GM12878 (cell line): ENCODE results near the gene DYNC2H1. TPM values are rescaled to one million over a fixed set of nuclear protein-coding genes. Genes with fewer than 3 reads are reported as not detected.

Experiments
- ATAC-seq: fragments of 200-7000 bp; cut with Tn5 transposase; 3 replicates; pipeline ENCODE4 v1.9.1; 2020; ENCODE audit warnings: mild to moderate bottlenecking, moderate library complexity
- BruUV-seq: library from RNA; stranded (reverse); fragments of 400-500 nt; replicated peaks from 2 replicates; lab custom pipeline; 2021; lab: Mats Ljungman, UMichigan
- CTCF ChIA-PET: fragments of 300-600 bp; sonication (Branson Sonifier 250); formaldehyde crosslinking; extraction: SDS; loops from one replicate; lab custom pipeline; 2021; ENCODE audit warnings: inconsistent platforms; lab: Yijun Ruan, JAX
- POLR2A ChIA-PET: fragments of 350-600 bp; formaldehyde crosslinking; extraction: SDS; loops from one replicate; lab custom pipeline; 2021; ENCODE audit warnings: inconsistent platforms; lab: Charles Lee
- RAD21 ChIA-PET: fragments of 300-600 bp; sonication (Branson Sonifier 250); formaldehyde crosslinking; loops from one replicate; lab custom pipeline; 2023; ENCODE audit warnings: antibody characterized with exemption; ENCODE audit not compliant: unreplicated experiment; lab: Charles Lee
- SMC1A ChIA-PET: fragments of 300-600 bp; sonication (Branson Sonifier 250); formaldehyde crosslinking; loops from one replicate; lab custom pipeline; 2023; ENCODE audit not compliant: unreplicated experiment, uncharacterized antibody; lab: Charles Lee
- DNase-seq: peaks from one replicate; pipeline ENCODE4 v3.0.0-alpha.2; 2011; ENCODE audit warnings: low read depth, low spot score
- FAIRE-seq: peaks from 3 replicates; lab custom pipeline; 2011; peaks lifted over from hg19 to GRCh38; lab: Jason Lieb, UNC
- H2AFZ ChIP-seq: 2 replicates; pipeline ENCODE4 v1.6.0; 2011; ENCODE audit warnings: low read depth, low read length, control low read depth; ENCODE audit not compliant: control insufficient read depth
- H3K27ac ChIP-seq: 2 replicates; pipeline ENCODE4 v1.5.1; 2011; ENCODE audit warnings: control low read depth; ENCODE audit not compliant: control insufficient read depth, insufficient read depth
- H3K27me3 ChIP-seq, 2 experiments: replicated peaks in 1 of 2; 2 replicates each; pipeline versions ENCODE4 v1.6.0 to v1.6.1; 2011; ENCODE audit warnings: low read length in 1 of 2; ENCODE audit not compliant: control insufficient read depth in 2 of 2, insufficient read depth in 2 of 2
- H3K36me3 ChIP-seq, 2 experiments: 2 replicates each; pipeline ENCODE4 v1.5.1; 2011; ENCODE audit warnings: low read length in 1 of 2; ENCODE audit not compliant: control insufficient read depth in 2 of 2, insufficient read depth in 2 of 2
- H3K4me1 ChIP-seq: 2 replicates; pipeline ENCODE4 v1.6.1; 2011; ENCODE audit warnings: mild to moderate bottlenecking, low read length, moderate library complexity, mixed read lengths; ENCODE audit not compliant: control insufficient read depth, insufficient read depth
- H3K4me2 ChIP-seq: 2 replicates; pipeline ENCODE4 v1.6.0; 2011; ENCODE audit warnings: control low read depth; ENCODE audit not compliant: control insufficient read depth, insufficient read depth
- H3K4me3 ChIP-seq: fragments of 200-600 bp; sonication (generic); 2 replicates; pipeline ENCODE4 v1.5.1; 2016
- H3K79me2 ChIP-seq: 2 replicates; pipeline ENCODE4 v1.6.0; 2011; ENCODE audit warnings: low read length; ENCODE audit not compliant: control insufficient read depth, insufficient read depth
- H3K9ac ChIP-seq: 2 replicates; pipeline ENCODE4 v1.8.0; 2011; ENCODE audit warnings: low read length, control low read depth, mixed read lengths; ENCODE audit not compliant: control insufficient read depth, insufficient read depth
- H3K9me3 ChIP-seq: replicated peaks from 3 replicates; pipeline ENCODE4 v1.5.1; 2011; ENCODE audit warnings: mild to moderate bottlenecking, low read length; ENCODE audit not compliant: control insufficient read depth, insufficient read depth
- H4K20me1 ChIP-seq: 2 replicates; pipeline ENCODE4 v1.6.0; 2011; ENCODE audit not compliant: control insufficient read depth, insufficient read depth
- ATF7 ChIP-seq: fragments of 450-650 bp; IDR thresholded peaks from 2 replicates; pipeline ENCODE4 v1.6.1; 2016; ENCODE audit warnings: low read depth, mild to moderate bottlenecking
- EGR1 ChIP-seq, 2 experiments: IDR thresholded peaks; 1 replicate in 1 of 2; 2 replicates in 1 of 2; pipeline ENCODE4 v1.6.1; 2011 to 2012; ENCODE audit warnings: low read depth in 2 of 2, low read length in 2 of 2, borderline replicate concordance in 1 of 2, mild to moderate bottlenecking in 1 of 2, moderate library complexity in 1 of 2
- EZH2 ChIP-seq: IDR thresholded peaks from 2 replicates; pipeline ENCODE4 v1.6.1; 2012; ENCODE audit warnings: low read depth, mild to moderate bottlenecking, control low read depth, inconsistent platforms, low read length, borderline replicate concordance; ENCODE audit not compliant: control insufficient read depth
- IKZF1 ChIP-seq: fragments of 450-650 bp; conservative IDR thresholded peaks from 2 replicates; pipeline ENCODE4 v1.6.1; 2017; ENCODE audit warnings: antibody characterized with exemption, mild to moderate bottlenecking
- MEF2A ChIP-seq: IDR thresholded peaks from 2 replicates; pipeline ENCODE4 v1.6.1; 2011; ENCODE audit warnings: low read depth, mild to moderate bottlenecking, low read length, moderate library complexity; ENCODE audit not compliant: insufficient read depth
- RCOR1 ChIP-seq: conservative IDR thresholded peaks from 2 replicates; pipeline ENCODE4 v1.6.1; 2012; ENCODE audit warnings: low read depth, low read length, improper control_type of control experiment
- SMAD1 ChIP-seq: fragments of 450-650 bp; IDR thresholded peaks from 2 replicates; pipeline ENCODE4 v1.6.1; 2018; ENCODE audit warnings: mild to moderate bottlenecking, low read depth; ENCODE audit not compliant: partially characterized antibody
- TCF12 ChIP-seq: IDR thresholded peaks from 2 replicates; pipeline ENCODE4 v1.6.1; 2011; ENCODE audit warnings: low read depth, mild to moderate bottlenecking, low read length
- TCF3 ChIP-seq: IDR thresholded peaks from 2 replicates; pipeline ENCODE4 v1.6.1; 2012; ENCODE audit warnings: low read depth, mild to moderate bottlenecking, low read length, borderline replicate concordance; ENCODE audit not compliant: insufficient read depth
- ZNF217 ChIP-seq: fragments of 450-650 bp; IDR thresholded peaks from 2 replicates; pipeline ENCODE4 v1.6.1; 2017; ENCODE audit warnings: antibody characterized with exemption, mild to moderate bottlenecking
- whole genome bisulfite sequencing: methylation state at CpG from one replicate; pipeline ENCODE4 v1.1.6; 2016; ENCODE audit warnings: low lambda C conversion rate; ENCODE audit not compliant: insufficient replicate concordance, insufficient coverage; ENCODE audit errors: missing lambda C conversion rate; 5-methylcytosine and 5-hydroxymethylcytosine counted together
- in situ Hi-C: fragments of 300-500 bp; cut with MboI; formaldehyde crosslinking; loops from 9 replicates; pipeline ENCODE4 v1.14.3; 2018; ENCODE audit warnings: mixed read lengths
- intact Hi-C: fragments of 100-400 bp; cut with micrococcal nuclease; formaldehyde crosslinking; loops from one replicate; pipeline ENCODE4 v1.14.2; 2022; ENCODE audit not compliant: unreplicated experiment
- polyA plus RNA-seq, 11 experiments: library from polyadenylated mRNA; depleted of rRNA in 4 of 11; unstranded in 6 of 11; stranded (reverse) in 5 of 11; fragments of >200 nt; fragmentation: Nextera tagmentation in 4 of 11; fragmentation: Illumina TruSeq in 1 of 11; extraction: Ambion mirVana in 4 of 11; extraction: Trizol in 1 of 11; gene quantifications; 1 replicate in 1 of 11; 2 replicates in 10 of 11; pipeline versions ENCODE4 v1.2.1 to v1.2.3, GENCODE V29; 2011 to 2016; ENCODE audit warnings: inconsistent platforms in 2 of 11, missing spikeins in 2 of 11, low read depth in 1 of 11
- total RNA-seq, 4 experiments: library from RNA; depleted of rRNA in 3 of 4; stranded (reverse); fragments of >200 nt in 3 of 4; fragmentation: Illumina TruSeq in 1 of 4; extraction: Trizol in 1 of 4; gene quantifications; 2 replicates each; pipeline versions ENCODE4 v1.2.1 to v1.2.3, GENCODE V29; 2013 to 2021
- TF ChIP-seq, protein P1 (sequence below), 3 experiments: IDR thresholded peaks in 2 of 3; conservative IDR thresholded peaks in 1 of 3; 2 replicates each; pipeline ENCODE4 v1.5.1; 2011; ENCODE audit warnings: low read depth in 3 of 3, low read length in 3 of 3, mild to moderate bottlenecking in 3 of 3, control low read depth in 2 of 3, moderate library complexity in 2 of 3, inconsistent platforms in 1 of 3, mixed read lengths in 1 of 3; ENCODE audit not compliant: control insufficient read depth in 2 of 3, insufficient read depth in 1 of 3; ENCODE audit errors: extremely low read depth in 1 of 3
- TF ChIP-seq, protein P2 (sequence below): fragments of 450-650 bp; formaldehyde crosslinking; IDR thresholded peaks from 2 replicates; pipeline ENCODE4 v1.4.0; 2022; ENCODE audit warnings: mild to moderate bottlenecking, moderate library complexity
- TF ChIP-seq, protein P3 (sequence below): fragments of 450-650 bp; IDR thresholded peaks from 2 replicates; pipeline ENCODE4 v1.6.1; 2014; ENCODE audit warnings: mild to moderate bottlenecking

DYNC2H1 gene
- total and polyA plus RNA-seq, 10 of the 15 experiments (the other 5 are each of a cell fraction or from before 2014, with no cell fraction given): 0.12 to 3.9 (median 0.23) TPM; not detected in 2

DNA sequence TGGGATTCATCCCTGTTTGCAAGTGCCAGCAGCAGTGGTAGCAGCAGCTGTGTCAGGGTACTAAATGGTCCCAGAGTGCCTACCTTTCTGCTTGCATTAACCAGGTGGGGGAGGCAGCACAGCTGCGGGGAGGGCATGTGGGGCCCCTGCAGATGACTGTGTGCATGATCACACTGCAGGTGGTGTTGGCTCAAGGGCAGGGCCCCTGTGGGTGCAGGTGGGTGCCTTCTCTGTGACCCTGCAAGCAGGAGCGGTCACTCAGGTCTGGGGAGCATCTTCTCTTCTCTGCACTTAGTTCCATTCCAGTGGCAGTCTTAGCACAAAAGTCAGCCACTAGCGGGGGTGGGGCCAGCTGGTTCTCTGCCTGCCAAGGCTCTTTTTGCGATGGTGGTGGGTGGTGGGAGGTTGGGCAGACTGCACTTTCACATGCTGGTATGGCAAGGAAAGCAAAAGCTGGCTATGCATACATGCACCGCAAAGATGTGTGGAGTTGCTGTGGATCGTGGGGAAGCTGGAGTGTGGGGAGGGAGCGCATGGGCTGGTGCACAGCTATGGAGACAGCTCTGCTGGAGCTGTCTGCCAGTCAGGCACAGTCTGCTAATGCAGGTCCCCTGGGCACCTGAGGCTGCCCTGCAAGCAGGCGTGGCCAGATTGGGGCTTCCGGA lies 157.1 kb downstream of the DYNC2H1 start (continued):
- TF ChIP-seq, protein P1, sequence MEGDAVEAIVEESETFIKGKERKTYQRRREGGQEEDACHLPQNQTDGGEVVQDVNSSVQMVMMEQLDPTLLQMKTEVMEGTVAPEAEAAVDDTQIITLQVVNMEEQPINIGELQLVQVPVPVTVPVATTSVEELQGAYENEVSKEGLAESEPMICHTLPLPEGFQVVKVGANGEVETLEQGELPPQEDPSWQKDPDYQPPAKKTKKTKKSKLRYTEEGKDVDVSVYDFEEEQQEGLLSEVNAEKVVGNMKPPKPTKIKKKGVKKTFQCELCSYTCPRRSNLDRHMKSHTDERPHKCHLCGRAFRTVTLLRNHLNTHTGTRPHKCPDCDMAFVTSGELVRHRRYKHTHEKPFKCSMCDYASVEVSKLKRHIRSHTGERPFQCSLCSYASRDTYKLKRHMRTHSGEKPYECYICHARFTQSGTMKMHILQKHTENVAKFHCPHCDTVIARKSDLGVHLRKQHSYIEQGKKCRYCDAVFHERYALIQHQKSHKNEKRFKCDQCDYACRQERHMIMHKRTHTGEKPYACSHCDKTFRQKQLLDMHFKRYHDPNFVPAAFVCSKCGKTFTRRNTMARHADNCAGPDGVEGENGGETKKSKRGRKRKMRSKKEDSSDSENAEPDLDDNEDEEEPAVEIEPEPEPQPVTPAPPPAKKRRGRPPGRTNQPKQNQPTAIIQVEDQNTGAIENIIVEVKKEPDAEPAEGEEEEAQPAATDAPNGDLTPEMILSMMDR (IDR thresholded peaks at IDR 0.05 in 2 of 3, conservative IDR thresholded peaks at IDR 0.05 in 1 of 3; ENCODE audit: control insufficient read depth in 2 of 3, extremely low read depth in 1 of 3, insufficient read depth in 1 of 3, low read depth in 3 of 3, low read length in 3 of 3): no peak
- TF ChIP-seq, all 136 proteins: peak for 0

DNA sequence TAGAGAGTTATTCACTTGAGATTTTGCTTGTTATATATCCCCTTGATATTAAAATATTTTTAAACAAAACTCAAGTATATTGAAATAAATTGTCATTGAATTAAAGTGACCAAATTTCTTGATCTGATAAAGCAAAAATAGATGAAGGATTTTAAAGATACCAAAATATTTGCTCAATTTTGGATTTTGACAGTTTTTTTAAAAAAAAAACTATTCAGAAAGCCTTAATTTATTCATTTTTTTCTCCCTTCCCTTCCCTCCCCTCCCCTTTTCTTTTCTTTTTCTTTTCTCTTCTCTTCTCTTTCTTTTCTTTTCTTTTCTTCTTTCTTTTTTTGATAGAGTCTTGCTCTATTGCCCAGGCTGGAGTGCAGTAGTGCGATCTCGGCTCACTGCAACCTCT lies 163.7 kb downstream of the DYNC2H1 start:
- no peaks in the 10 kb centered on the region for H3K79me2 ChIP-seq
- BruUV-seq: no TSS peak
- intact Hi-C loops: no loop called here
- H2AFZ ChIP-seq: no peak overlapping the region
- no peak for DNase-seq
- in situ Hi-C loops: no loop called here
- H3K4me2 ChIP-seq: no peak overlapping the region
- H3K4me3 ChIP-seq: no peak overlapping the region
- CTCF ChIA-PET: no interaction called here
- no peaks in the 10 kb centered on the region for H4K20me1 ChIP-seq
- POLR2A ChIA-PET: no interaction called here
- FAIRE-seq: no peak
- no peak overlapping the region for H3K27ac ChIP-seq
- no peaks in the 10 kb centered on the region for H3K9me3 ChIP-seq
- no peaks in the 10 kb centered on the region for H3K4me1 ChIP-seq
- no peak overlapping the region for H3K9ac ChIP-seq
- SMC1A ChIA-PET: no interaction called here
- no peaks in the 10 kb centered on the region for H3K36me3 ChIP-seq
- ATAC-seq: no peak
- RAD21 ChIA-PET: no interaction called here
- 84% methylated on average over 2 of the region's 2 CpGs for WGBS
- no peaks in the 10 kb centered on the region for H3K27me3 ChIP-seq
- TF ChIP-seq IKZF1: no peak
- no peak for TF ChIP-seq ATF7
- no peak for TF ChIP-seq MEF2A
- no peak for TF ChIP-seq EGR1 (IDR thresholded peaks at IDR 0.05; ENCODE audit: borderline replicate concordance in 1 of 2, low read depth in 2 of 2, low read length in 2 of 2)
- TF ChIP-seq TCF12: no peak
- no peak for TF ChIP-seq EZH2
- TF ChIP-seq, protein P2, sequence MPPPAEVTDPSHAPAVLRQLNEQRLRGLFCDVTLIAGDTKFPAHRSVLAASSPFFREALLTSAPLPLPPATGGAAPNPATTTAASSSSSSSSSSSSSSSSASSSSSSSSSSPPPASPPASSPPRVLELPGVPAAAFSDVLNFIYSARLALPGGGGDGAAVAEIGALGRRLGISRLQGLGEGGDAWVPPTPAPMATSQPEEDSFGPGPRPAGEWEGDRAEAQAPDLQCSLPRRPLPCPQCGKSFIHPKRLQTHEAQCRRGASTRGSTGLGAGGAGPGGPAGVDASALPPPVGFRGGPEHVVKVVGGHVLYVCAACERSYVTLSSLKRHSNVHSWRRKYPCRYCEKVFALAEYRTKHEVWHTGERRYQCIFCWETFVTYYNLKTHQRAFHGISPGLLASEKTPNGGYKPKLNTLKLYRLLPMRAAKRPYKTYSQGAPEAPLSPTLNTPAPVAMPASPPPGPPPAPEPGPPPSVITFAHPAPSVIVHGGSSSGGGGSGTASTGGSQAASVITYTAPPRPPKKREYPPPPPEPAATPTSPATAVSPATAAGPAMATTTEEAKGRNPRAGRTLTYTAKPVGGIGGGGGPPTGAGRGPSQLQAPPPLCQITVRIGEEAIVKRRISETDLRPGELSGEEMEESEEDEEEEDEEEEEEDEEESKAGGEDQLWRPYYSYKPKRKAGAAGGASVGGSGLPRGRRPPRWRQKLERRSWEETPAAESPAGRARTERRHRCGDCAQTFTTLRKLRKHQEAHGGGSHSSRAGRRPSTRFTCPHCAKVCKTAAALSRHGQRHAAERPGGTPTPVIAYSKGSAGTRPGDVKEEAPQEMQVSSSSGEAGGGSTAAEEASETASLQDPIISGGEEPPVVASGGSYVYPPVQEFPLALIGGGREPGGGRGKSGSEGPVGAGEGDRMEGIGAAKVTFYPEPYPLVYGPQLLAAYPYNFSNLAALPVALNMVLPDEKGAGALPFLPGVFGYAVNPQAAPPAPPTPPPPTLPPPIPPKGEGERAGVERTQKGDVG (CRISPR knock-in tag): no peak
- TF ChIP-seq TCF3: no peak
- TF ChIP-seq, protein P3, sequence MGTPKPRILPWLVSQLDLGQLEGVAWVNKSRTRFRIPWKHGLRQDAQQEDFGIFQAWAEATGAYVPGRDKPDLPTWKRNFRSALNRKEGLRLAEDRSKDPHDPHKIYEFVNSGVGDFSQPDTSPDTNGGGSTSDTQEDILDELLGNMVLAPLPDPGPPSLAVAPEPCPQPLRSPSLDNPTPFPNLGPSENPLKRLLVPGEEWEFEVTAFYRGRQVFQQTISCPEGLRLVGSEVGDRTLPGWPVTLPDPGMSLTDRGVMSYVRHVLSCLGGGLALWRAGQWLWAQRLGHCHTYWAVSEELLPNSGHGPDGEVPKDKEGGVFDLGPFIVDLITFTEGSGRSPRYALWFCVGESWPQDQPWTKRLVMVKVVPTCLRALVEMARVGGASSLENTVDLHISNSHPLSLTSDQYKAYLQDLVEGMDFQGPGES: no peak
- no peak for TF ChIP-seq RCOR1
- TF ChIP-seq SMAD1: no peak
- no peak for TF ChIP-seq ZNF217
